ENCODE data around the gene SDHB. TPM values are rescaled to one million over a fixed set of nuclear protein-coding genes. Genes with fewer than 3 reads are reported as not detected.

The SDHB gene
- total RNA-seq, 5 donors from 2014 or later (not counting 1 experiment from before 2014, with no cell fraction given) = 46.2 to 61.7 (median 57.6) TPM

- no peak for DNase-seq
- Histone ChIP-seq H3K27me3 (replicated peaks in 1 of 2; ENCODE audit: control insufficient read depth in 2 of 2, extremely low read depth in 1 of 2, insufficient read depth in 2 of 2, low read length in 1 of 2) (no peaks in the 10 kb centered on the region), H3K4me1 (ENCODE audit: control insufficient read depth in 1 of 2, extremely low read depth in 1 of 2, insufficient read depth in 2 of 2, low read length in 2 of 2) (no peaks in the 10 kb centered on the region), H3K9me3 (no peaks in the 10 kb centered on the region), H3K27ac (ENCODE audit: low read length) (no peak overlapping the region), H3K36me3 (ENCODE audit: control insufficient read depth in 2 of 2, extremely low read depth in 1 of 2, insufficient read depth in 1 of 2, low read length in 1 of 2) (peaks cover 25 to 97% of the 10 kb centered on the region in 2 donors), H3K4me3 (ENCODE audit: control insufficient read depth in 1 of 2, extremely low read depth in 1 of 2, low read length in 1 of 2) (no peak overlapping the region)
- CTCF ChIA-PET = no interaction called here
- Mint-ChIP-seq H3K27me3 (no peaks in the 10 kb centered on the region), H3K36me3 (peaks cover 59% of the 10 kb centered on the region), H3K4me3 (no peak overlapping the region), H3K9me3 (no peaks in the 10 kb centered on the region), H3K4me1 (peaks cover 0 to 3% (median 0%) of the 10 kb centered on the region in 3 donors), H3K27ac (no peak overlapping the region)
- ATAC-seq (replicated peaks in 1 of 4) = no peak
- POLR2A ChIA-PET = no interaction called here
- 81% methylated on average over 3 of the region's 4 CpGs for WGBS (ENCODE audit: insufficient coverage)
Measured at GRCh38 chr1:17023102-17023501, 30.7 kb downstream of the SDHB start.

GRCh38 chr1:17021896-17022295, 31.9 kb downstream of the SDHB start:
- 87% methylated on average over 10 of the region's 10 CpGs for WGBS (ENCODE audit: insufficient coverage)
- ATAC-seq (replicated peaks in 1 of 4) (no peak), DNase-seq (no peak)
- ChIA-PET CTCF (no interaction called here), POLR2A (no interaction called here)
- H3K27ac Mint-ChIP-seq = no peak overlapping the region
- H3K27me3 Mint-ChIP-seq = no peaks in the 10 kb centered on the region
- H3K4me1 Mint-ChIP-seq = peaks cover 0 to 3% (median 0%) of the 10 kb centered on the region in 3 donors
- Histone ChIP-seq H3K4me1 (ENCODE audit: control insufficient read depth in 1 of 2, extremely low read depth in 1 of 2, insufficient read depth in 2 of 2, low read length in 2 of 2) (no peaks in the 10 kb centered on the region), H3K27me3 (replicated peaks in 1 of 2; ENCODE audit: control insufficient read depth in 2 of 2, extremely low read depth in 1 of 2, insufficient read depth in 2 of 2, low read length in 1 of 2) (no peaks in the 10 kb centered on the region), H3K9me3 (no peaks in the 10 kb centered on the region), H3K36me3 (ENCODE audit: control insufficient read depth in 2 of 2, extremely low read depth in 1 of 2, insufficient read depth in 1 of 2, low read length in 1 of 2) (peaks cover 24 to 91% of the 10 kb centered on the region in 2 donors), H3K4me3 (ENCODE audit: control insufficient read depth in 1 of 2, extremely low read depth in 1 of 2, low read length in 1 of 2) (no peak overlapping the region), H3K27ac (ENCODE audit: low read length) (no peak overlapping the region)
- no peak overlapping the region for H3K4me3 Mint-ChIP-seq
- H3K36me3 Mint-ChIP-seq = peaks cover 51% of the 10 kb centered on the region
- no peaks in the 10 kb centered on the region for H3K9me3 Mint-ChIP-seq

- H3K36me3 ChIP-seq (ENCODE audit: control insufficient read depth in 2 of 2, extremely low read depth in 1 of 2, insufficient read depth in 1 of 2, low read length in 1 of 2) = peaks cover 22 to 78% of the 10 kb centered on the region in 2 donors
- Mint-ChIP-seq H3K9me3 (no peaks in the 10 kb centered on the region), H3K27me3 (no peaks in the 10 kb centered on the region), H3K4me1 (peaks cover 0 to 3% (median 0%) of the 10 kb centered on the region in 3 donors), H3K4me3 (no peak overlapping the region), H3K36me3 (peaks cover 50% of the 10 kb centered on the region), H3K27ac (no peak overlapping the region)
- ATAC-seq (replicated peaks in 1 of 4) (no peak), DNase-seq (no peak)
- H3K27ac ChIP-seq (ENCODE audit: low read length) = no peak overlapping the region
- no peaks in the 10 kb centered on the region for H3K27me3 ChIP-seq (replicated peaks in 1 of 2; ENCODE audit: control insufficient read depth in 2 of 2, extremely low read depth in 1 of 2, insufficient read depth in 2 of 2, low read length in 1 of 2)
- H3K4me3 ChIP-seq (ENCODE audit: control insufficient read depth in 1 of 2, extremely low read depth in 1 of 2, low read length in 1 of 2) = no peak overlapping the region
- ChIA-PET CTCF (no interaction called here), POLR2A (interaction anchor here in 1 of 2 donors (0.6 kb wide), 1 partner anchor 289 kb away, joined by 8 read pairs; no protein-coding TSS in a partner anchor)
- 100% methylated on average over 1 of the region's 2 CpGs for WGBS (ENCODE audit: insufficient coverage)
- no peaks in the 10 kb centered on the region for H3K9me3 ChIP-seq
- no peaks in the 10 kb centered on the region for H3K4me1 ChIP-seq (ENCODE audit: control insufficient read depth in 1 of 2, extremely low read depth in 1 of 2, insufficient read depth in 2 of 2, low read length in 2 of 2)
Measured at GRCh38 chr1:17020502-17020901, 33.3 kb downstream of the SDHB start.

GRCh38 chr1:17018849-17019248, 35.0 kb downstream of the SDHB start:
- ChIA-PET CTCF (no interaction called here), POLR2A (interaction anchor here in 1 of 2 donors (0.6 kb wide), 1 partner anchor 37 kb away, joined by 3 read pairs; no protein-coding TSS in a partner anchor)
- DNase-seq = no peak
- 45% methylated on average over 1 of the region's 1 CpG for WGBS (ENCODE audit: insufficient coverage)
- H3K27me3 ChIP-seq (replicated peaks in 1 of 2; ENCODE audit: control insufficient read depth in 2 of 2, extremely low read depth in 1 of 2, insufficient read depth in 2 of 2, low read length in 1 of 2) = no peaks in the 10 kb centered on the region
- ATAC-seq (replicated peaks in 1 of 4) = no peak
- no peak overlapping the region for H3K4me3 Mint-ChIP-seq
- H3K4me1 Mint-ChIP-seq = peaks cover 0 to 3% (median 0%) of the 10 kb centered on the region in 3 donors
- H3K27ac Mint-ChIP-seq = peak overlapping the region; percentile 75 to 82
- H3K9me3 Mint-ChIP-seq = no peaks in the 10 kb centered on the region
- H3K9me3 ChIP-seq = no peaks in the 10 kb centered on the region
- no peak overlapping the region for H3K4me3 ChIP-seq (ENCODE audit: control insufficient read depth in 1 of 2, extremely low read depth in 1 of 2, low read length in 1 of 2)
- no peak overlapping the region for H3K27ac ChIP-seq (ENCODE audit: low read length)
- peaks cover 13 to 62% of the 10 kb centered on the region in 2 donors for H3K36me3 ChIP-seq (ENCODE audit: control insufficient read depth in 2 of 2, extremely low read depth in 1 of 2, insufficient read depth in 1 of 2, low read length in 1 of 2)
- H3K27me3 Mint-ChIP-seq = no peaks in the 10 kb centered on the region
- H3K4me1 ChIP-seq (ENCODE audit: control insufficient read depth in 1 of 2, extremely low read depth in 1 of 2, insufficient read depth in 2 of 2, low read length in 2 of 2) = no peaks in the 10 kb centered on the region
- peaks cover 45% of the 10 kb centered on the region for H3K36me3 Mint-ChIP-seq

GRCh38 chr1:17017435-17017834, 36.4 kb downstream of the SDHB start:
- Histone ChIP-seq H3K4me1 (ENCODE audit: control insufficient read depth in 1 of 2, extremely low read depth in 1 of 2, insufficient read depth in 2 of 2, low read length in 2 of 2) (no peaks in the 10 kb centered on the region), H3K27ac (ENCODE audit: low read length) (no peak overlapping the region), H3K36me3 (ENCODE audit: control insufficient read depth in 2 of 2, extremely low read depth in 1 of 2, insufficient read depth in 1 of 2, low read length in 1 of 2) (peaks cover 9 to 48% of the 10 kb centered on the region in 2 donors), H3K9me3 (no peaks in the 10 kb centered on the region), H3K27me3 (replicated peaks in 1 of 2; ENCODE audit: control insufficient read depth in 2 of 2, extremely low read depth in 1 of 2, insufficient read depth in 2 of 2, low read length in 1 of 2) (no peaks in the 10 kb centered on the region), H3K4me3 (ENCODE audit: control insufficient read depth in 1 of 2, extremely low read depth in 1 of 2, low read length in 1 of 2) (no peak overlapping the region)
- no peaks in the 10 kb centered on the region for H3K27me3 Mint-ChIP-seq
- CTCF ChIA-PET = no interaction called here
- POLR2A ChIA-PET = interaction anchor here in 1 of 2 donors (0.7 kb wide), 1 partner anchor 60 kb away, joined by 7 read pairs; no protein-coding TSS in a partner anchor
- DNase-seq = no peak
- no peaks in the 10 kb centered on the region for H3K9me3 Mint-ChIP-seq
- H3K36me3 Mint-ChIP-seq = peaks cover 35% of the 10 kb centered on the region
- H3K4me3 Mint-ChIP-seq = no peak overlapping the region
- no peak for ATAC-seq (replicated peaks in 1 of 4)
- H3K4me1 Mint-ChIP-seq = peaks cover 0 to 3% (median 0%) of the 10 kb centered on the region in 3 donors
- 93% methylated on average over 4 of the region's 7 CpGs for WGBS (ENCODE audit: insufficient coverage)
- no peak overlapping the region for H3K27ac Mint-ChIP-seq

GRCh38 chr1:17016317-17016661, 37.5 kb downstream of the SDHB start:
- Histone ChIP-seq H3K4me1 (ENCODE audit: control insufficient read depth in 1 of 2, extremely low read depth in 1 of 2, insufficient read depth in 2 of 2, low read length in 2 of 2) (peaks cover 0 to 7% of the 10 kb centered on the region in 2 experiments), H3K27ac (ENCODE audit: low read length) (no peak overlapping the region), H3K9me3 (no peaks in the 10 kb centered on the region), H3K4me3 (ENCODE audit: control insufficient read depth in 1 of 2, extremely low read depth in 1 of 2, low read length in 1 of 2) (no peak overlapping the region), H3K36me3 (ENCODE audit: control insufficient read depth in 2 of 2, extremely low read depth in 1 of 2, insufficient read depth in 1 of 2, low read length in 1 of 2) (peaks cover 3 to 37% of the 10 kb centered on the region in 2 donors), H3K27me3 (replicated peaks in 1 of 2; ENCODE audit: control insufficient read depth in 2 of 2, extremely low read depth in 1 of 2, insufficient read depth in 2 of 2, low read length in 1 of 2) (no peaks in the 10 kb centered on the region)
- Mint-ChIP-seq H3K4me3 (no peak overlapping the region), H3K36me3 (peaks cover 29% of the 10 kb centered on the region), H3K27ac (no peak overlapping the region), H3K27me3 (no peaks in the 10 kb centered on the region), H3K4me1 (peaks cover 5 to 7% (median 6%) of the 10 kb centered on the region in 3 donors), H3K9me3 (no peaks in the 10 kb centered on the region)
- WGBS (ENCODE audit: insufficient coverage) = 92% methylated on average over 2 of the region's 5 CpGs
- POLR2A ChIA-PET = no interaction called here
- no peak for DNase-seq
- CTCF ChIA-PET = no interaction called here
- no peak for ATAC-seq (replicated peaks in 1 of 4)

Measured in T-cell (primary cell).